Stimulated activated CD4-positive, alpha-beta T cell treated with anti-CD3 and anti-CD28 coated beads, Interleukin-15, amount 100 ng/mL, for 1 hour (primary cell): Measurements from ENCODE around the gene CHERP.
"Not testable (repeated sequence)": the region's sequence is repeated elsewhere in the genome, so short reads cannot be mapped to it uniquely, and the experiment has no call there.

Experiments used
- DNase-seq, 2 donors: peaks; one replicate each; pipeline ENCODE4 v3.0.0-alpha.2; 2020; ENCODE audit warnings: low read depth in 1 of 2, low spot score in 1 of 2

Gene CHERP

DNA sequence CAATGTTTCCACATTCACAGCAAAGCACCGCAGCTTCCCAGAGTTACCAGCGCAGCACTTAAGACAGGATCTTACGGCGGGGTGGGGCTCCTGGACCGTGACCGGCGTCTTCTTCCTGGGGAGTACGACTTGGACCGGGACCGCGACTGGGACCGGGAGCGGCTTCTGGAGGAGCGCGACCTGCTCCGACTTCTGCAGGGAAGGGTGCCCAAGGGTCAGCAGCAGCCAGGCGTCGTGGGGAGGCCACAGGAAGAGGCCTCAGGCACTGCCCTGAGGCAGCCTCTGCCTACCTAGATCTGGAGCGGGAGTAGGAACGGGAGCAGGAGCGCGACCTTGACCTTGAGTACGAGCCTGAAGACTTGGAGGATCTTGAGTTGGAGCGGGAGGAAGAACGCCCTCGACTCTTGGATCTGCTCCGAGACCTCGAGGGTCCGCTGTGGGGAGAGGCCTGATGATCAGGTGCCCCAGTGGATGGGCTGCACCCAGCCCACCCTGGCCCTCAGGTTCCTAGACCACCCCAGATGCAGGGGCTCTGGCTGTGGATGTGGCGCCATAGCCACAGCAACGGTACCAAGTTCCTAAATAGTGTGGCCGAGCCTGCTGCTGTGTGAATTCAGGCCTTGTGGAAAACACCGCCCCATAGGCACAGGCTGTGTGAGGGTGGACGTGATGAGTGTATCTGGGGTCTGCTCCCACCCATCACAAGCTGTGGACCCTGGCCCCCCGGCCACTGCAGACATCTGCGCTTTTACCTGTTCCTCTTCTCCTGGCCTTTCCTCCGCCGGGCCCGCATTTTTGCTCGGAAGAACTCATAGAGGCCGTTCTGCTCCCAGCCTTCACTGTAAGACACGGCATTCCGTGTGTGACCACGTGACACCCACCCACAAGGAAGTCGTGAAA, 21.9 kb downstream of the CHERP start:
- no peak for DNase-seq

- no peak for DNase-seq
Measured at GRCh38 chr19:16519230-16519687, 23.0 kb downstream of the CHERP start.

GRCh38 chr19:16518483-16519229, 23.6 kb downstream of the CHERP start:
- DNase-seq, result no peak

DNA sequence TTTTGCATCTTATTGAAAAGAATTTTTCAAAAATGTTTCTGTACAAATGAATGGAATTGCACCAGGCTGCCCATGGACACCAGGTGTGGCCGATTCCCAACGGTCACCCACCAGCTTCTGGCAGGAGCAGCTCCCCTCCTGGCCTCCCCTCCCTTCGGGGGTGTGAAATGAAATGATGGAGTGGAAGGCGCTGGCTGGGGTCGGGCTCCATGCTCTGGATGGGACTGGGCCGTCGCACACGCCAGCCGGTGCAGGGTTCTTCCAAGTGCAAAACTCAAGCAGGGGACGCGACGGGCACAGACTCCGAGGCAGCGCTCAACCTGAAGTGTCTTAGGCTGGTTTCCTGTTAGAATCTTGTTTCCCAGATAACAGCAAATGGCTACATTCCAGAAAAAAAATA, 24.2 kb downstream of the CHERP start:
- DNase-seq, result no peak

DNA sequence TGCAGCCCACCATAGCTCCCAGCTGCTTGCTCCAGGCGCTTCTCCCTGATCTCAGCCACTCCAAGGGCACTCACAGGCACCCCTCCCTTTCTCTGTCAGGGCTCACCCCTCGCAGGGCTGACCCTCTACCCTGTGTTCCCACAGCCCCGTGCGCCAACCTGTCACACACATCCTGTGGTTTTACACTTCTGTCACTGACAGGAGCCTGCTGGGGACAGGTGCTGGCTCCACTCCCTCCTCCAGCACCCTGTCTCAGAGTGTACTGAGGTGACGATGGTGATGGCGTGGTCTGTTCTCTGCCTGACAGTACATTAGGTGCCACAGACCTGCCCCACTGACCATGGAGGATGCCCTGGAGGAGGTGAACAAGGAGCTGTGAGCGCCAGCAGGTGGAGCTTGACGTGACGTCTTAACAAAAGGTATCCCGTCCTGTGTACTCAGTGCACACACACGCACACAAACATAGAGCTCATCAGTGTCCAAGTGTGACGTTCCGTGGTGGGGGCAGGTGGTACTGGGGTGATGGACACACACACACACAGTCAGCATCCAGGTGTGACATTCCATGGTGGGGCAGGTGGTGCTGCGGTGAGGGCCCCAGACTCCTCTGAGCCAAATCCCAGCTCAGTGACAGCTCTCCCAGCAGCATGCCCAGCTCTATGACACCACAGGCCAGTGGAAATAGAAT, 25.2 kb downstream of the CHERP start:
- no peak for DNase-seq

GRCh38 chr19:16516381-16516780, 25.9 kb downstream of the CHERP start:
- DNase-seq, result no peak

- no peak for DNase-seq
Measured at GRCh38 chr19:16514383-16515019, 27.7 kb downstream of the CHERP start.

DNA sequence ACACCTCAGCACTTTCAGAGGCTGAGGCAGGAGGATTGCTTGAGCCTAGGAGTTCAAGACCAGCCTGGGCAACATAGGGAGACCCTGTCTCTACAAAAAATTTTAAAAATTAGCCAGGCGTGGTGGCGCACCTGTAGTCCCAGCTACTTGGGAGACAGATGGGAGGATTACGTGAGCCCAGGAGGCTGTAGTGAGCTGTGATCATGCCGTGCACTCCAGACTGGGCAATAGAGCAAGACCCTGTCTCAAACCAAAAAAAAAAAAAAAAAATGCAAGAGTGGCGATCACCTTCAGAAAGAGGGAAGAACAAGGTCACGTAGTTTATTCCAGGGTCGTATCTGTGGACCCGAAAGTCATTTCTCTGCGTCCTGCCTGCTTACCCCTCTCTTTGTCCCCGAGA, 29.6 kb downstream of the CHERP start:
- not testable (repeated sequence) for DNase-seq

- no peak for DNase-seq
Measured at GRCh38 chr19:16509141-16510061, 32.8 kb downstream of the CHERP start.

DNA sequence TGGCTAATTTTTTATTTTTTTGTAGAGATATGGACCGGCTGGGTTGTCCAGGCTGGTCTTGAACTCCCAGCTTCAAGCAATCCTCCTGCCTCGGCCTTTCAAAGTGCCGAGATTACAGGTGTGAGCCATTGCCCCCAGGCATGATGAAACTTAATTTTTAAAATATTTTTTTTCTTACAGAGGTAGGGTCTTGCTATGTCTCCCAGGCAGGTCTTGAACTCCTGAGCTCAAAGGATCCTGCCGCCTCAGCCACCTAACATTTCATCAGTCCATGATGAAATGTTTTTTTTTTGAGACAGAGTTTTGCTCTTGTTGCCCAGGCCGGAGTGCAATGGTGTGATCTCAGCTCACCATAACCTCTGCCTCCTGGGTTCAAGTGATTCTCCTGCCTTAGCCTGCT, 33.7 kb downstream of the CHERP start:
- no peak for DNase-seq

DNA sequence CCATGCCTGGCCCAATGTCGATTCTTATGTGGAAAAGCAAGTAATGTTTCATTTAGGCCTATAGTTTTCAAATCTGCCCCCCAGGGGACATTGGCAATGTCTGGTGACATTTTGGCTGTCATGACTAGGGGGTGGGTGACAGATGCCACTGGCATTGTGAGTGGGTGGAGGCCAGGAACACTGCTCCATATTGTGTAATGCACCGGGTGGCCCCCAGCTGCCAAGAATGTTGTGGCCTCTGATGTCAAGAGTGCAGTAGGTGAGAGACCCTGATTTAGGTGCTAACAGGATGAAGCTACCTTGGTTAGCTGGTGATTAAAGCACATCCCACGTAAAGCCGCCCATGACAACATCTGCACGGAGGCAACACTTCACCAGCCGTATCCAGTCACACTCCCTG, 35.3 kb downstream of the CHERP start:
- no peak for DNase-seq

DNA sequence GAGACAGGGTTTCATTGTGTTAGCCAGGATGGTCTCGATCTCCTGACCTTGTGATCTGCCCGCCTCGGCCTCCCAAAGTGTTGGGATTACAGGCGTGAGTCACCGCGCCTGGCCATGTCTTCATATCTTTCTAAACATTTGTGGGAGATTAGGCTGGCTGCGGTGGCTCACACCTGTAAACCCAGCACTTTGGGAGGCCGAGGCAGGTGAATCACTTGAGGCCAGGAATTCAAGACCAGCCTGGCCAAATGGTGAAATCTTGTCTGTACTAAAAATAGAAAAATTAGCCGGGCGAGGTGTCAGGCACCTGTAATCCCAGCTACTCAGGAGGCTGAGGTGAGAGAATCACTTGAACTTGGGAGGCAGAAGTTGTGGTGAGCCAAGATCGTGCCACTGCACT, 36.1 kb downstream of the CHERP start:
- not testable (repeated sequence) for DNase-seq

- no peak for DNase-seq
Measured at GRCh38 chr19:16504271-16504670, 38.0 kb downstream of the CHERP start.

- DNase-seq, result no peak
Measured at GRCh38 chr19:16497837-16498236, 44.4 kb downstream of the CHERP start.

DNA sequence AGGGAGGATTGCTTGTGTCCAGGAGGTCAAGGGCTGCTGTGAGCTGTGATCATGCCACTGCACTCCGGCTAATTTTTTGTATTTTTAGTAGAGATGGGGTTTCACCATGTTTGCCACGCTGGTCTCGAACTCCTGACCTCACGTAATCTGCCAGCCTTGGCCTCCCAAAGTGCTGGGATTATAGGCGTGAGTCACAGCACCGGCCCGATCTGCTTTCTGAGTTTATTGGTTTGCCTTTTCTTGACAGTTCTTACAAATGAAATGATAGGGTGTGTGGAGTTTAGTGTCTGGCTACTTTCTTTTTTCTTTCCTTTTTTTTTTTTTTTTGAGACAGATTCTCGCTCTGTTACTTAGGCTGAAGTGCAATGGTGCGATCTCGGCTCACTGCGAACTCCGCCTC, 45.2 kb downstream of the CHERP start:
- no peak for DNase-seq

GRCh38 chr19:16496613-16496983, 45.6 kb downstream of the CHERP start:
- no peak for DNase-seq

- DNase-seq, result peak; percentile 91 to 93
Measured at GRCh38 chr19:16495982-16496612, 46.1 kb downstream of the CHERP start, which contains the start of the genes C19orf44 and CALR3. C19orf44 (plus strand) TSS chr19:16496394; CDS start chr19:16500793, 4,399 bp downstream. CALR3 (minus strand) TSS chr19:16496167; CDS start chr19:16496129, 38 bp downstream.

GRCh38 chr19:16486476-16486875, 55.8 kb downstream of the CHERP start:
- not testable (repeated sequence) for DNase-seq

- no peak for DNase-seq
Measured at GRCh38 chr19:16482745-16483144, 59.5 kb downstream of the CHERP start.
